Islet precursor cell (in vitro differentiated cells): ENCODE data around the gene TECTA.

Experiments
- DNase-seq: peaks from one replicate; pipeline ENCODE4 v3.0.0-alpha.2; 2018

TECTA gene, protein sequence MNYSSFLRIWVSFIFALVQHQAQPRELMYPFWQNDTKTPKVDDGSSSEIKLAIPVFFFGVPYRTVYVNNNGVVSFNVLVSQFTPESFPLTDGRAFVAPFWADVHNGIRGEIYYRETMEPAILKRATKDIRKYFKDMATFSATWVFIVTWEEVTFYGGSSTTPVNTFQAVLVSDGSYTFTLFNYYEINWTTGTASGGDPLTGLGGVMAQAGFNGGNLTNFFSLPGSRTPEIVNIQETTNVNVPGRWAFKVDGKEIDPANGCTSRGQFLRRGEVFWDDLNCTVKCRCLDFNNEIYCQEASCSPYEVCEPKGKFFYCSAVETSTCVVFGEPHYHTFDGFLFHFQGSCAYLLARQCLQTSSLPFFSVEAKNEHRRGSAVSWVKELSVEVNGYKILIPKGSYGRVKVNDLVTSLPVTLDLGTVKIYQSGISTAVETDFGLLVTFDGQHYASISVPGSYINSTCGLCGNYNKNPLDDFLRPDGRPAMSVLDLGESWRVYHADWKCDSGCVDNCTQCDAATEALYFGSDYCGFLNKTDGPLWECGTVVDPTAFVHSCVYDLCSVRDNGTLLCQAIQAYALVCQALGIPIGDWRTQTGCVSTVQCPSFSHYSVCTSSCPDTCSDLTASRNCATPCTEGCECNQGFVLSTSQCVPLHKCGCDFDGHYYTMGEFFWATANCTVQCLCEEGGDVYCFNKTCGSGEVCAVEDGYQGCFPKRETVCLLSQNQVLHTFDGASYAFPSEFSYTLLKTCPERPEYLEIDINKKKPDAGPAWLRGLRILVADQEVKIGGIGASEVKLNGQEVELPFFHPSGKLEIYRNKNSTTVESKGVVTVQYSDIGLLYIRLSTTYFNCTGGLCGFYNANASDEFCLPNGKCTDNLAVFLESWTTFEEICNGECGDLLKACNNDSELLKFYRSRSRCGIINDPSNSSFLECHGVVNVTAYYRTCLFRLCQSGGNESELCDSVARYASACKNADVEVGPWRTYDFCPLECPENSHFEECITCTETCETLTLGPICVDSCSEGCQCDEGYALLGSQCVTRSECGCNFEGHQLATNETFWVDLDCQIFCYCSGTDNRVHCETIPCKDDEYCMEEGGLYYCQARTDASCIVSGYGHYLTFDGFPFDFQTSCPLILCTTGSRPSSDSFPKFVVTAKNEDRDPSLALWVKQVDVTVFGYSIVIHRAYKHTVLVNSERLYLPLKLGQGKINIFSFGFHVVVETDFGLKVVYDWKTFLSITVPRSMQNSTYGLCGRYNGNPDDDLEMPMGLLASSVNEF (N-terminal part only)

GRCh38 chr11:121100943-121101342 is at the start of gene TECTA:
Gene TECTA (plus strand): TSS chr11:121101243. CDS start chr11:121102666, 1,423 bp downstream.
- no peak for DNase-seq

DNA sequence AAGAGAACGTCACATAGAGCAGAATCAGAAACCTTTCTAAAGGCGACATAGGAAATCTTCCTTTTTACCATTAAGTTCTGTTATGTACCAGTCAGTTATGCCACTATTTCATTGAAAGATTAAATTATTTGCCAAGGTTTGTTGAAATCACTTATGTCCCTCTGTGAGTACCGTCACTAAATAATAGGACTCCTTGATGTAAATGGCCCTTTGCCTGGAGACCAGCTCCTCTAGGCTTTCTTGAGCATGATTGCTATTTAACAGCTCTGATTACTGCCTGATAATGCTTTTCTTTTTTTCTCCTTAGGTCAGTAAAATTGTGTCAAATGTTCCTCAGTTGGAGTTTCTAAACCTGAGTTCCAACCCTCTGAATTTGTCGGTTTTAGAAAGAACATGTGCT is 47.8 kb upstream of the TECTA start:
- no peak for DNase-seq

- DNase-seq = no peak
These were observed 46.8 kb upstream of the TECTA start for GRCh38 chr11:121054266-121054665.

- DNase-seq = no peak
These were observed 46.0 kb upstream of the TECTA start for GRCh38 chr11:121055076-121055475.

DNA sequence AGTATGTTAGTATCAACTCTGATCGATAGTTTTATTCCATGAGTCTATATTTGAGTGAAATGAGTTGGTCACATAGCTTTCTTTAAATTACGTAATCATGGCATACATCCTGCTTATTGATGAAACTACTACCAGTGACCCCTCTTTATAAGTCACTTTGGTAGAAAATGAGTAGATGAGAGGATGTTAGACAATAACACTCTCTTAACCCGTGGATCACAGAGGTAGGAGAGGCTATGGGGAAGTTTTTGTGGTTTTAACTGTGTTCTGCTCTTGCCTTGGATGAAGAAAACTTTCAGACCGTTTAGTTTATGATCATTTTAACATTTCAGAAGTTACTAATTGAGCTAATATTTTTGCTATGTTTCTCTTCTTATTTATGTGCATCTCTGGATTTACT is 43.1 kb upstream of the TECTA start:
- no peak for DNase-seq

DNA sequence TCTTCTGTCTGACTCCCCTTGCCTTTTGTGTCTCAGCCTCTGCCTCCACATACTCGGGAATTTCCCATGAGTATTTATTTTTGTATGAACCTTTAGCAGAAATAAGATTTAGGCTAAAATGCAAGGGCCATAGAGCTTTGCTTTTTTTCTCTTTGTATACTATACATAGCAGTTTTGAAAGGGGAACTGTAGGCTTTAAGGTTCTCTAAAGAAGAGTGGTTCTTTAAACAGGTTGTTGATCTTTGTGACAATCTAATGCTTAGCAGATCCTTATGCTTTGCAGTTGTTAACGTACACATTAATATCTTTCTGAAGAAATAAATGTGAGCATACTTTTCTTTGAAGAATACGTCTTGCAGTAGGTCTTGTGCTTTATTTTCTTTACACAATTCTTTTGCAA is 42.1 kb upstream of the TECTA start:
- no peak for DNase-seq

- DNase-seq = no peak
These were observed 41.4 kb upstream of the TECTA start for GRCh38 chr11:121059605-121060004.

DNA sequence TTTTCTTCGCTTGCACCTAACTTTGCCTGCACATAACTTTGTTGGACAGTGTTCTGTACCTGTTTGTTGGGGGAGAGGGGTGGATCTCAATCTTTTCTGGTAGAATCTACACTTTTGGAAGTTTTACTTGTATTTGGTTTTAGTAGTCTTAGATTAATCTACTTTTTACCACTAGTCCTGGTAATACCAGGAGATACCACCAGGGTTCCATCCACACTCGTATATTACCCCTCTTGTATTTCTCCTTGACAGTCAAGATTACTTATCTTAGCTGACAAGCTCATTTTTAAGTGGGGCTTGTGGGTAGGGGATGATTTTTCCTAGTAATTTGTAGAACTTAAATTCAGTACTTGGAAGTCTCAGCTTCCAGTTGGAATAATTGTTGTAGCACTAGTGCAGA is 37.3 kb upstream of the TECTA start:
- DNase-seq = no peak

DNA sequence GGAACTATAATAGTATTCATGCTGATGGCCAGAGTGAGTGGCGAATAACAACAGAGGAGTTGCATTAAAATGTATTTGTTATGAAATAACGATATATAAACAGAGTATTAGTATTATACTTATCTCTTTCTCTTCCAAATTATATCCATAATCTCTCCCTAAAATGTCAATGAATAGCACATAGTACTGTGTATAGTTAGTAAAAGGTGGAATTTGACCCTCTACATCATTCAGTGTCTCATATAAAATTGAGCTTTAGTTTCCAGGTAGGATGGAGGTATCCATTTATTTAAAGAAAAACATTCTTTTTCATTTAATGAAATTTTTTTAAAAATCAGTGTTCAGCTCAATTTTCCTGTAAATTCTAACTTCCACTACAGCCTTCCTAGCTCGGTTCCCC is 34.4 kb upstream of the TECTA start:
- no peak for DNase-seq

DNA sequence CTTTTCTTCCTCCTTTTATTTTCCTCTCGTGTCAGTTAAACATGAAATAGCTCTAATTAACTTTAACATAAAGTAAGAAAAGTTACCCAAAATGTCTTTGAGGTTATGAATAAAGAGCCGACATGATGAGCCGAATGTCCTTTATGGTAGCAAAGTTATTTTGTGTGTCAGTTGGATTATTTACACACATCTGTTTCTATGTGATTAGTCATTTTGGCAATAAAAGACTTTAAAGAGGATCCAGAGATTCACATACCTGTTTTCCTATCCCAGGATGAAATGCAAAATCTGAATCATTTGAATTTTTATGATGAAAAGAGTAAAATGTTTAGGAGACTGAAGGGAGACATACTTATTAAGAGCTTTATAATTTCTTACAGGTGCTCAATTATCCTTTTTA is 34.0 kb upstream of the TECTA start:
- no peak for DNase-seq

DNA sequence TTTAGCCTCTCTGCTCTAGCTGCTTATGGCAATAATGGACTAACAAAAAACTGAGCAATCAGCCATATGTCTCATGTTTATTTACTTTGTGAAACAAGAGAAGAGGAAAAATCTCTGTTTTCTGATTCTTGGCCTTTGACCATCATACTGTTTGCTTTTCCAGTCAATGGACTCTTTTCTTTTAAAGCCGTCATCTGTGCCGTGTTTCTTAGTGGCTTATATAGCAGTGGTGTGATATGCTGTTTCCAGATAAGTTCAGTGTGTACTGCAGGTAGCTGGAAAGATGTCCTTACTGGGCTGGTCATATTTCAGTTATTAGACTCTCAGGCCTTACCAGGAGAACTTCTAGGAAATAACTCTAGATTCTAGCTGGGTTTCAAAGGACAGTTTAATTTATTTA is 33.6 kb upstream of the TECTA start:
- no peak for DNase-seq

- DNase-seq = no peak
These were observed 32.9 kb upstream of the TECTA start for GRCh38 chr11:121067962-121068647.

GRCh38 chr11:121068787-121069186 is 32.3 kb upstream of the TECTA start:
- DNase-seq = no peak

DNA sequence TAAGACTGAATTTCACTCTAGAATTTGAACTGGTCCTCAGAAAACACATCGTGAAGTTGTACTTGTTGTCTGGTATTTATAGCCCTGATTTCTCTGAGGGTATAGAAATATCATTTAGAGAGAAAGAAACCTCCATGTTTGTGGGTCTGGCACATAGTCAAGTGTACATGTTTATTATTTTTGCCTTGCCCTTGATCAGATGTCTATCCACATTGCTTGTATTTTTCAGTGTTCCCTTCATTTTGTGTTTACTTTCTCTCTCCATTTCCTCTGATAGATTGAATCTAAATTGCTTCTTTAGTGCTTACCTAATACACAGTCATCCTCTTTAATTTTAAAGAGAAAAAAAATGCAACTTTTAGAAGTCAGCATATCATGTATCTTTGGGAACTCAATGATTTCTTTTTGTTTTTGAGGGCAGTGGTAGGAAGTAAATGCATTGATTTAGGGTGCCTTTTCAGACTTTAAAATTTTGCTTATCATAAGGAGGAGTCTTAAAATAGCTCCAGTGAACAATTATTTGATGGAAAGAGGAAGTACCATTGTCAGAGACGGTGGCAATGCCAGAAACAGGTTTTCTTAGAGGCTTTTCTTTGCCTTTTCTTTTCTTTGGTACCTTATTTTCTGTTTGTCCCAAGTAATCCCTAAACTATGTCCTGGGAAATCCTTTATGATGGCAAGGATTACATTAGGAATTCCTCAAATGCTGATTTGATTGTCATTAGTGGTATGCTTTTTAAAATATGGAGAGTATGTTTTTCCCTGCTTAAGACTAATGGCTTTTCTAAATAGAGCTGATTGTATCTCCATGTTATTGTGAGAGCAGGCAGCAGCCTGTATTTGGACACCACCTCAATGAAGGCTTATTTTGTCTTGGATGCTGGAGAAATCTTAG is 29.8 kb upstream of the TECTA start:
- no peak for DNase-seq

DNA sequence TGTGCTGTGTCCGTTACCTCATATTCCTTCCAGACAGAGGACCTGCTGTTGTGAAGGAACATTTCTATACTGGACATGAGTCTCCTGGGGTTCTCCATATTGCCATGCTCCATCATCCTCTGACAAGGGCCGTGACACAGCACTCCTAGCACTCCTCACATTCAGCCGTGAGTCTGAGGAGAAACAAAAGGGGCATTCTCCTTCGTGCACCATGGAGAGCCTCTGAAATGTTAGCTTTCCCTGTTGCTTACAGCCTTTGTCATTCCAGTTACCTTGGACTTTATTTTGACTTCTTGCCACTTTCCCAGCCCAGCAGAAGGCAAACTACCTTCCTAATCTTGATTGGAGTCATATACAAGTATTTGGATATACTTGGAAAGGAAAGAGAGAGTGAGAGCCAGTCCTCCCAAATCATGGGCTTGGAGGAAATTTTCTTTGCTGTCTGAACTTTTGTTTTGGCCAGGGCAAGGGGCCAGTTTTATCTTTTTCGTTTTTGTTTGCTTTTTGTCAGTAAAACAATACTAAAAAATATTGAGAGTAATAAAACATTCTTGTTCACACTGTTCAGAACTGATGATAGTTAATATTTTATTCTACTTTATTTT is 29.1 kb upstream of the TECTA start:
- DNase-seq = peak; percentile 70

- no peak for DNase-seq
These were observed 19.7 kb upstream of the TECTA start for GRCh38 chr11:121081321-121081720.

DNA sequence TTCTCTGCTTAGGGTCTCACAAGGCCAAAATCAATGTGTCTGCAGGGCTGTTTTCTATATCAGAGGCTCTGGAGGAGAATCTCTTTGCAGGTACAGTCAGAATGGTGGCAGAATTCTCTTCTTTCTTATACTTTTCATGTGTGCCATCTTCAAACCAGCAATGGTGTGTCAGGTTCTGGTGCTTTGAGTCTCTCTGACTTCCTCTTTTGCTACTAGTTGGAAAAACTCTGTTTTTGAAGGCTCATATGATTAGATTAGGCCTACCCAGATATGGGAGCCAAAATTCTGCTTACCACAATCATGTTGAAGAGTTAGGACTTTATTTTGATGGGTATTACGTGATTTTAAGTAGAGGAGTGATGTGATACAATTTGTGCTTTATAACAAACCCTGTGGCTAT is 18.8 kb upstream of the TECTA start:
- no peak for DNase-seq

DNA sequence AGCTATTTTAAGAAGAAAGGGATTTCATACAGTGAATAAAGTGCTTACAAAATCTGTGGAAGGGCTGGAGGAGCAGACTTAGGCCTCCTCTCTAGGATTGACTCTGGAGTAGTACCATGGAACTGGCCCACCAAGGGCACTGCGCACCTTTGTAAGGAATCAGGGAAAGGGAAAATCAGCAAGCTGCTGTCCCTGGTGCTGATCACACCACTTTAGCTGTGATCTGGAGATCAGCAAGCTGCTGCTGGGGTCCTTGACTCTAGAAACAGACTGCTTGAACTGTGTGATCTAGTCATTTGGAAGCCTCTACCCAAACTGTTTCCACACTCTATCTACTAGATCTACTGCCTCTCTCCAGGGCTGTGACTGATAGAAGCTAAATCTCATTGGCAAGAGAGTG is 18.4 kb upstream of the TECTA start:
- peak; percentile 68 for DNase-seq

DNA sequence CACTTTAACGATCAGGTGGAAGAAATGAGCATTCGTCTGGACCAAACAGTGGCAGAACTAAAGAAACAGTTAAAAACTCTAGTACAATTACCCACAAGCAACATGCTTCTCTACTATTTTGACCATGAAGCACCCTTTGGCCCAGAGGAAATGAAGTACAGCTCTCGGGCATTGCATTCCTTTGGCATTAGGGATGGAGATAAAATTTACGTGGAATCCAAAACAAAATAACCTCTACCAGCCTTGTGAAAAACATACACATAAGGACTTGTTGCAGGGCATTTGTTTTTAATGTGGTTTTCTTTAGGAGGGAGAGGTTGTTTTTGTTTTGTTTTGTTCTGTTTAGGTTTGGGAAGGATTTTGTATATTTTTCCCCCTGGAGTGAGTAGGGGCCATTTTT is 14.2 kb upstream of the TECTA start:
- DNase-seq = no peak

DNA sequence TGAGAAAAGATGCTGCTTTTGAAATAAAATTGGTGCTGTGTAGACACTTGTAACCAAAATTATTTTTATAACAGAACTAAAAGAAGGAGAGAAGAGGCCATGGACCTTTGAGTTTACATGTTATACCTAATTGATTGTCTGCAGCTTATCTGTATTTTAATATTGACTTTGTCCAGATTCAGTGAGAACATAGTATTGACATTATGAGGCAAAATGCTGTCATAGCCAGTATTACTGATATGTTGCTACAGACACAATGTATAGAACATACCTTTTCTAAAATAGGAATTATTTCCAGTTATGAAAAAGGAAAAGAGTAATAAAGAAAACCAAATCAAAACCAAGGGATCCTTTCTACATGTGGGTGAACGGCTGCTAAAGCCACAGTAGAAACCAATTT is 11.5 kb upstream of the TECTA start:
- DNase-seq = no peak

GRCh38 chr11:121090145-121090721 is 10.8 kb upstream of the TECTA start:
- DNase-seq = no peak
